ENCODE measurements around the gene MON2.
"Not testable (repeated sequence)": the region's sequence is repeated elsewhere in the genome, so short reads cannot be mapped to it uniquely, and the experiment has no call there.

Gene MON2

DNA sequence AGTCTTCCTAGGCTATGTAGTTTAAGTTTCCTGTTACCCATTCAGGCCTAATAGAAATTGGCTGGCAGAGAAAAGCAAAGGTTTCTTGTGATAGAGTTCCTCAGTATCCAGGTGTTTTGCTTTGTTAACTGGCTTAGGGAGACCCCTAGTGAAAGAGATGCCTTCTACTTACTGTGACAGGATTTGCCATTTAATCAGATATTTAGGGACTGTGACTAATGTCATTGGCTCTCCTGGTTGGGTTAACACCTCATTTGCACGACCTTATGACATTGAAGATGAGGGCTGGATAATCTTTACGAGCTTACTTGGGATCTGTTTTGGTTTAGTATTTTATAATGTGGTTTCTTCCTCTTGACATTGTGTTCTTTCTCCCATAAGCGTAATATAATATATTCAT is 5.8 kb downstream of the MON2 start:
- no peak for DNase-seq

DNA sequence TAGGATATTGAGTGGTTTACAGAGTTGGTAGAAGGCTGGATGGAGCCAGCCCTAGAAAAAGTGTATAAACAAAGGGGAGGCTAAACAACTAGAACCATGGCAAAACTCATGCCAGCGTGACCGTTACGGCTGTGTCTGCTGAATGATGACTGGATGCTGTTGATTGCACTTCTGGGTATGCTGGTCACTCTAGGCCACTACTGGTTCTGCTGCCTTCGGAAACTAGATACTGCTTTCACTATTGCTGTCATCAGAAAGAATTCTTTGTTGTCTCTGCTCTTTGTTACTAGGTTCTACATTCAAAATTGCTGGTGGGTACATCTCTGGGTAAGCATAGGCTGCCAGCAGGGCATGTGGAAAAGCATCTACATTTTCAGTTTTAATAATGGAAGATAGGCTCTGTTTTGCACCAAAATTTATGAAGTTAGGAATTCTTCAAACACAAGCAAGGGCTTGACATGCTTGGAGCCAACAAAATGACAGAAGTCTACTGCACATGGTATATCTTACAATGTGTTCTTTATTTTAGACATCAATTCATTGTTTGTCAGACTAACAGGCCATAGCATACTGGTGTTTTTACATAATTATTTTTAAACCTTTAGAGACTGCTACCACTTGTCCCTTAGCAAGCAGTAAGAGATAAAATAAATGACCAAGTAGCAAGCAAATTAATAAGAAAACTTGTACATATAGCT is 15.4 kb downstream of the MON2 start:
- DNase-seq, result no peak

- no peak for DNase-seq
Observed at GRCh38 chr12:62482769-62483168, 16.1 kb downstream of the MON2 start.

DNA sequence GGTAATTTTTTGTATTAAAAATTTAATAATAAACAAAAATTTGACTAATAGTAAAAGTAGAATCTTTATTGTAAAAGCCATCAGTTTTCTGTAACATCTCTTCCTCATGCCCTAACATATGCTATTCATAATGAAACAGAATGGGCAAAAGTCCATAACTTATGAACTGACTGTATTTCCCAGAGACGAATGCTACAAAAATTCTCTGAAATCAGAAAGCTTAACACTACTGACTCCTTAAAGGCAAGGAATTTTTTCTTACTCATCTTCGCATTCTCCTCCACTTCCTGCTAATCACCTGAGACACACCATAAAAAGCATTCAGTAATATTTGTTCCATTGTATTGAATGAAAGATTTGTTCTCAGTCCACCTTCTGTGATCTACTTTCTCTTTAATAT is 17.6 kb downstream of the MON2 start:
- DNase-seq, result no peak

- DNase-seq, result no peak
Observed at GRCh38 chr12:62505786-62506185, 39.2 kb downstream of the MON2 start.

GRCh38 chr12:62512901-62513300 is 46.3 kb downstream of the MON2 start:
- DNase-seq, result no peak

- DNase-seq, result not testable (repeated sequence)
Observed at GRCh38 chr12:62514080-62514479, 47.5 kb downstream of the MON2 start.

DNA sequence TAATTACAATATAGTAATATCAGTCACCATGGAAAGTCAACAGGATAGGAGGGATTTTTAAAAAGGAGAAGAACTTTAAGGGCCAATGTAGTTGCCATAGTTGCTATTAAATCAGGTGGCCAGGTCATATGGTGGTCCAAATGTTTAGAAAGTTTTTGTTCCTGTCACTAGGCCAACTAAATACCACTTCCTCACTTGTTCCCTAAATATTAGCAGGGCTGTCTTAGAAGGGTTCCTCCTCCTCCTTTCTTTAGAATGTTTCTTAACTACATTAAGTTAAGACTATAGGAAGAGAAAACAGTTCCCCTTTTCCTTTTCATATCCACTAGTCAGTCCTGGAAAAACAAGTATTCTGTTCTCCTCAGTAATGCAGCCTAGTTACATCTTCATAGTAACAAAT is 50.3 kb downstream of the MON2 start:
- DNase-seq, result no peak

DNA sequence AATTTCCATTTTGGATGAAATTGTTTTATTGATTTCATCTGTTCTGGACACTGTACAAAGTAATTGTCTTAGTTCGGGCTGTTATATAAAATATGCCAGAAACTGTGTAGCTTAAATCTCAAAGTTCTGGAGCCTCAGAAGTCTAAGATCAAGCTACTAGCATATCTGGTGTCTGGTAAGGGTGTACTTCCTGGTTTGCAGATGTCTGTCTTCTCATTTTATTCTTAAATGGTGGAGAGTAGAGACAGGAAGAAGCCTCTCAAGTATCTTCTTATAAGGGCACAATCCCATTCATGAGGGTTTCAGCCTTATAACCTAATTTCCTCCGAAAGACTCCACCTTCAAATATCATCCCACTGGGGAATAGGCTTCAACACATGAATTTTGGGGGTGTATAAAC is 51.3 kb downstream of the MON2 start:
- no peak for DNase-seq

DNA sequence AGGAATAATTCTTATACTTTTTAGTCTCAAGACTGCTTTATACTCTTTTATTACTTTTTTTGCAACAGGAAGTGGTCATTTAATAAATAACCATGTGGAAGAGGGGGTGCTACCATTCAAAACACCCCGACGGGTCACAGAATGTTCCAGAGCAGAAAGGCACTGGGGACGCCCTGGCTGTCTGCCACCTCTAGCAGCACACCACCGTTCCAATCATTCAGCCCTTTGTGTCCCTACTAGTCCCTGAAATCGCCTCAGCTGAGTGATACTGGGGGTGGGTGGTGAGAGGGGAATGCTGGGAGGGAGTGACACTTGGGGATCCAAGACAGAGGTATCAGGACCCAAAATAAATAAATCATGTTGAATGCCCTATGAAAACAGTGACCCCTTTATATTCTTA is 52.4 kb downstream of the MON2 start:
- DNase-seq, result no peak

DNA sequence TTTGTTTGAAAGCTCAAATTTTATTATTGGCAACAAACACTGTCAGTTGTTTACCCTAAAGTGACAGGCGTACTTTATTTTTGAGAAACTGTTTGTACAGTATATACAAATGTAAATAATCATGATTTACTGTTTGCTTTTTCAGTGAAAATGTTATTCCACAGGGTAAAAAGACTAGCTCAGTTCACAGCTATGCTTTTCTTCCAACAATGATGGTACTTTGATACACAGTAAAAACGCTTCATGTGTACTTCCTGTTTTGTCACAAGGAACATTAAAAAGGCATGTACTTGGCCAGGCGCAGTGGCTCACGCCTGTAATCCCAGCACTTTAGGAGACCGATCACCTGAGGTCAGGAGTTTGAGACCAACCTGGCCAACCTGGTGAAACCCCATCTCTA is 53.7 kb downstream of the MON2 start:
- no peak for DNase-seq

- no peak for DNase-seq
Observed at GRCh38 chr12:62522984-62523383, 56.4 kb downstream of the MON2 start.

- DNase-seq, result no peak
Observed at GRCh38 chr12:62523619-62524018, 57.0 kb downstream of the MON2 start.

GRCh38 chr12:62525271-62525670 is 58.6 kb downstream of the MON2 start:
- DNase-seq, result no peak

DNA sequence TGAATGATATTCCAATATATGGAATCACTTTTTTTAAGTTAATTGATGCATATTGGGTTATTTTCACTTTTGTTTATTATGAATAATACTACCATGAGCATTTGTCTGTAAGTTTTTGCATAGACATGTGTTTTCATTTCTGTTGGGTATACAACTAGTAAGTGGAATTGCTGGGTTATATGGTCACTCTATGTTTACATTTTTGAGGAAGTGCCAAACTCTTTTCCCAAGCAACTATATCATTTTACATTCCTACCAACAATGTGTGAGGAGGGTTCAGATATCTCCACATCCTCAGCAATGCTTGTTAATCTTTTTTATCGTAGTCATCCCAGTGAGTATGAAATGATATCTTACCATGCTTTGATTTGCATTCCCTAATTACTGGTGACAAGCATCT is 64.0 kb downstream of the MON2 start:
- DNase-seq, result no peak

GRCh38 chr12:62532333-62532732 is 65.7 kb downstream of the MON2 start:
- DNase-seq, result no peak

DNA sequence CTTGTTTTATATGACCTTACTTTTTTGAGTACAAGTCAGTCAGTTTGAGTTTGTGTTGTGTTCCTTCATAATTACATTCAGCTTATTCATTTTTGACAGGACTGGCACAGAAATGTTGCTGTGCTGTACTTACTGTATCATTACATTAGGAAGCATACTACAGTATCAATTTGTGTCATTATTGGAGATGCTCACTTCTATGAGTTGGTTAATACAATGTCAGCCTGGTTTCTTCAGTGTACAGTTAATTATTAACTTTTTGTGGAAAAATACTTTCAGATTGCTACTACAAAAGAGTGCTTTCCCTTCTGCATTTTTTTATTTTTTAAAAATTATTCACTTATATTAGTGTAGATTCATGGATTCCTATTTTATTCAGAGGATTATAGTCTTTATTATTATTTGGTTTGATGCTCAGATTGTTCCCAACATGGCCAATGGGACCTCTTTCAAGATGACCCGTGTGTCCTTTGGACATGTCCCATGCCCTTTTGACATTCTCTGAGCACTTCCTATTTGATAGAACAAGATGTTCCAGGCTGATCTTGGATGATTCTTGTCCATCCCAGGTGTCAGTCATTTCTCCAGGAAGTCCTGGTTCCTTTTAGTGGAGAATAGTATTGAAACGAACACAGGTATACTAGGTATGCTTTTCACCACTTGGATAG is 66.6 kb downstream of the MON2 start:
- DNase-seq, result no peak

- no peak for DNase-seq
Observed at GRCh38 chr12:62533755-62534107, 67.1 kb downstream of the MON2 start.

DNA sequence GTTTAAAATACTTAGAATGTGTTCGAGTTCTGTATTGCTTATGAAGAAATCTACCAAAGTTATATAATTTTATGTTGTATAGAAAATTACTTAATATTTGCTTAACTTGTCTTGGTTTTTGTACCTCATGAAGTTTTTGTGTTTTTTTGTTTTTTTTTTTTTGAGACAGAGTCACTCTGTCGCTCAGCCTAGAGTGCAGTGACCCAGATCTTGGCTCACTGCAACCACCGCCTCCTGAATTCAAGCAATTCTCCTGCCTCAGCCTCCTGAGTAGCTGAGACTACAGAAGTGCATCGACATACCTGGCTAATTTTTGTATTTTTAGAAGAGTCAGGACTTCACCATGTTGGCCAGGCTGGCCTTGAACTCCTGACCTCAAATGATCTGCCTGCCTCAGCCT is 69.9 kb downstream of the MON2 start:
- no peak for DNase-seq

DNA sequence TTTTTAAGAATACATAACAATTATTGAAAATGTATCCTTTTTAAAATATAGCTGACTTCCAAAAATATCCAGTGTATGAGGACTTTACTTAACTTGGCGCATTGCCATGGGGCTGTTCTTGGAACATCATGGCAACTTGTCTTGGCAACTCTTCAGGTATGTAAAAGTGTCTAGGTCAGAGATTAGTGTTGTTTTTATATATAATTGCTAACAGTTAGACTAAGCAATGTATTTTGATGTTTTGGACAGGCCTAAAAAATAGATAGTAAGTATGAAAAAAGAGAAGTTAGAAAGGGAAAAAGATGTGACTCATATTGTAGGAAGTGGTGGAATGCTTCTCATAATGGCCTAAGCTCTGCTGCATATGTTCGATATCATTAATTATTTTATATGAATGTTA is 70.9 kb downstream of the MON2 start:
- no peak for DNase-seq

- DNase-seq, result no peak
Observed at GRCh38 chr12:62540354-62540753, 73.7 kb downstream of the MON2 start.

DNA sequence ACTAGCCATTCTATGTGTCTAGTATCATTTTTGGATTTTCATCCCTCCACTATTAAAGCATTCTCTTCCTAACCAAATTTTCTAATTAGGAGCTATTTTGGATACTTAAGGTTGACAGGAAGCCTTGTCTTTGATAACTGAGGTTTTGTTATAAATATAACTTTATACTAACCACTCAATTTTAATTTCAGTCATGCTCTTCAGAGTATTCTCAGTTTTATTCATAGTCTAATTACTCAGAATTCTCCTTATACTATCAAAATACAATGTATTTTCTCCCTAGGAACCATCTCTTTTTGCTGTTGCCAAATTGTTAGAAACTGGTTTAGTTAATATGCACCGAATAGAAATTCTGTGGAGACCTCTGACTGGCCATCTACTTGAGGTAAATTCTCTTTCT is 76.2 kb downstream of the MON2 start:
- DNase-seq, result no peak

DNA sequence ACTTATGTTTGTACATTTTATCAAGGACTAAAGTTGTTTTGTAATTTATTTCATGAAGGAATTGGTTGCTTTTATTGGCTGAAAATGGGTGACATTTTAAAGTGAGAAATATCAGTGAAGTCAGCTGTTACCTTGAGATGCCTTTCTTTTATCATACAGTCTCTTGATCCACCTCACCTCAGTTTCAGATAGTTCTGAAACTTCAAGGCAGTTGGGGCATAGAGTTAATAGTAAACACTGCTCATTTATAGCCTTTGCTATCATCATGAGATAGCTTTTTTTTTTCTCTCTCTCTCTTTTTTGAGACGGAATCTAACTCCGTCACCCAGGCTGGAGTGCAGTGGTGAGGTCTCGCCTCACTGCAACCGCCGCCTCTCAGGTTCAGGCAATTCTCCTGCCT is 76.7 kb downstream of the MON2 start:
- DNase-seq, result no peak

DNA sequence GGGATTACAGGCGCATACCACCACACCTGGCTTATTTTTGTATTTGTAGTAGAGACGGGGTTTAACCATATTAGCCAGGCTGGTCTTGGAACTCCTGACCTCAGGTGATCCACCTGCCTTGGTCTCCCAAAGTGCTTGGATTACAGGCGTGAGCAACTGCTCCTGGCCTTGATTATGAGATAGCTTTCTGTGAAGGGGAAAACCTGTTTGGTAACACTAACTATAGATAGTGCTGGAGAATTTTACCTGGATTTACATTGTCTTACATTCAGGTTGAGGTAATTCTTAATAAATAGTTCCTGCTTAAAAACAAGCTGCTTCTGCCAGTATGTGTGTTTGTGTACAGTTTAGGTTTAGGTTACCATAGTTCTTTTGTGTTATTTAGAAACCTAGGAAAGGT is 77.1 kb downstream of the MON2 start:
- no peak for DNase-seq

GRCh38 chr12:62552906-62553556 is 86.4 kb downstream of the MON2 start:
- DNase-seq, result no peak
